ENCODE measurements around the gene CRMP1.

DNA sequence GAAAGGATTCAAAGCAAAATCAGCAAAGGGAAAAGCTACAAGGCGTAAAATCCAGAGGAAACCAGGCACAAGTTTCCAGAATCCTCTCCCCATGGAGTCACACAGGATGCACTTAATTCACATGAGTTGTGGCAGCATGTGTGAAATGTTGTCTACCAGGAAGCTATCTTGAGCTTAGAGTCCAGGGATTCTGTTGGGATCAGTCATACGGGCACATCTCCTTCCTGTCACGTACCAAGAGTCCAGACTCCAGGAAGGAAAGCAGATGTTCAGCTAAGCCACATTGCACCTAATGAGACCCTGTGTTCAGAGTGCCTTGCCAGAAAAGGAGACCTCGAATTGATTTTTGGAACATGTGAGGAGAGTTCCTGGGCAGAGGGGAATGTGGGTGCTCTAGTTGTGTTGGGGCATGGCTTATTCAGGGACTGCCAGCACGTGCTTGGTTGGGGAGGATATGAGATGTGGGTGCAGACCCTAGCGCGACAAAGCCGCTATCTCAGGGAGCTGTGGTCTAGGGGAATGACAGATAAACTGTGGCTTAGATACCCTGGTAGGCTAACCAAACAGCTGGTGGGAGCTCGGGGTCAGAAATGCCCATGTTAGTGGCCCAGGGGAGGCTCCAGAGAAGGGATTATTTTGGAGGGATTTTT lies 111.9 kb downstream of the CRMP1 start:
- TF ChIP-seq BHLHE40 (IDR thresholded peaks at IDR 0.05; ENCODE audit: borderline replicate concordance) = no peak
- TF ChIP-seq ZNF384 (IDR thresholded peaks at IDR 0.05) = no peak
- no peak for TF ChIP-seq L3MBTL2 (conservative IDR thresholded peaks at IDR 0.05)
- TF ChIP-seq ELF4 (IDR thresholded peaks at IDR 0.05) = no peak
- TF ChIP-seq FOXK2 (IDR thresholded peaks at IDR 0.05) = no peak
- TF ChIP-seq HDGF (IDR thresholded peaks at IDR 0.05; ENCODE audit: borderline replicate concordance) = no peak
- no peak for TF ChIP-seq SP1 (IDR thresholded peaks at IDR 0.05)
- no peak for TF ChIP-seq ARNT (IDR thresholded peaks at IDR 0.05)
- no peak for TF ChIP-seq FOXM1 (IDR thresholded peaks at IDR 0.05; ENCODE audit: borderline replicate concordance)
- TF ChIP-seq, protein P1, sequence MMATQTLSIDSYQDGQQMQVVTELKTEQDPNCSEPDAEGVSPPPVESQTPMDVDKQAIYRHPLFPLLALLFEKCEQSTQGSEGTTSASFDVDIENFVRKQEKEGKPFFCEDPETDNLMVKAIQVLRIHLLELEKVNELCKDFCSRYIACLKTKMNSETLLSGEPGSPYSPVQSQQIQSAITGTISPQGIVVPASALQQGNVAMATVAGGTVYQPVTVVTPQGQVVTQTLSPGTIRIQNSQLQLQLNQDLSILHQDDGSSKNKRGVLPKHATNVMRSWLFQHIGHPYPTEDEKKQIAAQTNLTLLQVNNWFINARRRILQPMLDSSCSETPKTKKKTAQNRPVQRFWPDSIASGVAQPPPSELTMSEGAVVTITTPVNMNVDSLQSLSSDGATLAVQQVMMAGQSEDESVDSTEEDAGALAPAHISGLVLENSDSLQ (IDR thresholded peaks at IDR 0.05) = no peak
- TF ChIP-seq LEF1 (IDR thresholded peaks at IDR 0.05; ENCODE audit: borderline replicate concordance) = no peak
- no peak for TF ChIP-seq FOXA1 (IDR thresholded peaks at IDR 0.05)

Measured in HEK293T (cell line).